Measurements from ENCODE around the gene HNRNPD.

Gene HNRNPD

DNA sequence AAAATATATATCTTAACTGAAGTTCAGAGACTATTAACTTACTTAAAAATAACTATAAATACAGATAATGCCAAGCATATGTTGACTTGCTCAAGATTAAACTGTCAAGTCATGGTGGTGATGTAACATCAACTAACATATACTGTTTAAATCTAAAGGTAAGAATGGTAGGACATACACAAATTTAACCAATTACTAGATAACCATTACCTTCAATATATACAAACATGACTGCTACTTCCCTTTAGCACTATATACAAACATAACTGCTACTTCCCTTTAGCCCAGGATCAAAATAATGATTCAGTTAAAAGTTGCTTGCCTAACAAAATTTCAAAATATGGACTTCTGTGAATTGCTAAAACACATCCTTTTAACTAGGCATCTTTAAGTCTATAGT, 14.9 kb downstream of the HNRNPD start (continued):
- no peak for TF ChIP-seq ZNF544 (tag by site-specific recombination; IDR thresholded peaks at IDR 0.05)

DNA sequence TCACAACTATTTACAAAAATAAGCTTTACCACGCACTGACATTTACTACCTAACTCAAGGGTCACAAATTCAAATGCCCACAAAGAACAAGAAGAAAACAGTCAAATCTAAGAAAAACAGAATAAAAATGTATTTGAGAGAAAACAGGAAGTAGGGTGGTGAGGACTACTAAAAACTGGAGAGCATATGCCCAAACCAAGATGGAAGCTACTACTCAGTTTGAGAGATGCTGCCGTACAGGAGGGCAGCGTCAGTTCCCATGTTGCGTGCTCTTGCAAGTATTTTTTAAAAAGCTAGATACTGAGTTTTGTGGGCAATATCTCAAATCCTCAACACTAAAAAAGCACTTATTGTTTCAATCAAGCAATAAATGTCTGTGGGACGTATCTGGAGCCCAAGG, 16.2 kb downstream of the HNRNPD start:
- ChIA-PET CTCF (interaction anchor here (0.8 kb wide), 1 partner anchor 72 kb away, joined by 6 read pairs; no protein-coding TSS in a partner anchor), POLR2A (interaction anchor here (0.9 kb wide), 1 partner anchor 72 kb away, joined by 3 read pairs; no protein-coding TSS in a partner anchor)
- H3K4me1 ChIP-seq (ENCODE audit: control insufficient read depth, insufficient read depth, low read length), result no peaks in the 10 kb centered on the region
- peaks cover 24 to 77% of the 10 kb centered on the region in 2 experiments for H3K36me3 ChIP-seq (ENCODE audit: control insufficient read depth in 2 of 2, insufficient read depth in 1 of 2, low read length in 2 of 2)
- H3K9me3 ChIP-seq (ENCODE audit: control insufficient read depth, insufficient read depth, low read depth, low read length), result no peaks in the 10 kb centered on the region
- H3K4me3 ChIP-seq (ENCODE audit: low read depth, low read length), result no peak overlapping the region
- no peak for TF ChIP-seq YY1 (tag by site-specific recombination; IDR thresholded peaks at IDR 0.05)
- no peak for TF ChIP-seq ZNF544 (tag by site-specific recombination; IDR thresholded peaks at IDR 0.05)
- TF ChIP-seq, protein P1, sequence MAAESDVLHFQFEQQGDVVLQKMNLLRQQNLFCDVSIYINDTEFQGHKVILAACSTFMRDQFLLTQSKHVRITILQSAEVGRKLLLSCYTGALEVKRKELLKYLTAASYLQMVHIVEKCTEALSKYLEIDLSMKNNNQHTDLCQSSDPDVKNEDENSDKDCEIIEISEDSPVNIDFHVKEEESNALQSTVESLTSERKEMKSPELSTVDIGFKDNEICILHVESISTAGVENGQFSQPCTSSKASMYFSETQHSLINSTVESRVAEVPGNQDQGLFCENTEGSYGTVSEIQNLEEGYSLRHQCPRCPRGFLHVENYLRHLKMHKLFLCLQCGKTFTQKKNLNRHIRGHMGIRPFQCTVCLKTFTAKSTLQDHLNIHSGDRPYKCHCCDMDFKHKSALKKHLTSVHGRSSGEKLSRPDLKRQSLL (tag by site-specific recombination; IDR thresholded peaks at IDR 0.05), result no peak
- TF ChIP-seq, protein P2, sequence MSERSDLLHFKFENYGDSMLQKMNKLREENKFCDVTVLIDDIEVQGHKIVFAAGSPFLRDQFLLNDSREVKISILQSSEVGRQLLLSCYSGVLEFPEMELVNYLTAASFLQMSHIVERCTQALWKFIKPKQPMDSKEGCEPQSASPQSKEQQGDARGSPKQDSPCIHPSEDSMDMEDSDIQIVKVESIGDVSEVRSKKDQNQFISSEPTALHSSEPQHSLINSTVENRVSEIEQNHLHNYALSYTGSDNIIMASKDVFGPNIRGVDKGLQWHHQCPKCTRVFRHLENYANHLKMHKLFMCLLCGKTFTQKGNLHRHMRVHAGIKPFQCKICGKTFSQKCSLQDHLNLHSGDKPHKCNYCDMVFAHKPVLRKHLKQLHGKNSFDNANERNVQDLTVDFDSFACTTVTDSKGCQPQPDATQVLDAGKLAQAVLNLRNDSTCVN (tag by site-specific recombination; optimal IDR thresholded peaks at IDR 0.05), result no peak
- no peak for TF ChIP-seq ZBTB8A (tag by site-specific recombination; IDR thresholded peaks at IDR 0.05)
- TF ChIP-seq HOXC10 (CRISPR knock-in tag; IDR thresholded peaks at IDR 0.05), result no peak
- TF ChIP-seq ZNF596 (tag by site-specific recombination; IDR thresholded peaks at IDR 0.05), result no peak
- TF ChIP-seq, protein P3, sequence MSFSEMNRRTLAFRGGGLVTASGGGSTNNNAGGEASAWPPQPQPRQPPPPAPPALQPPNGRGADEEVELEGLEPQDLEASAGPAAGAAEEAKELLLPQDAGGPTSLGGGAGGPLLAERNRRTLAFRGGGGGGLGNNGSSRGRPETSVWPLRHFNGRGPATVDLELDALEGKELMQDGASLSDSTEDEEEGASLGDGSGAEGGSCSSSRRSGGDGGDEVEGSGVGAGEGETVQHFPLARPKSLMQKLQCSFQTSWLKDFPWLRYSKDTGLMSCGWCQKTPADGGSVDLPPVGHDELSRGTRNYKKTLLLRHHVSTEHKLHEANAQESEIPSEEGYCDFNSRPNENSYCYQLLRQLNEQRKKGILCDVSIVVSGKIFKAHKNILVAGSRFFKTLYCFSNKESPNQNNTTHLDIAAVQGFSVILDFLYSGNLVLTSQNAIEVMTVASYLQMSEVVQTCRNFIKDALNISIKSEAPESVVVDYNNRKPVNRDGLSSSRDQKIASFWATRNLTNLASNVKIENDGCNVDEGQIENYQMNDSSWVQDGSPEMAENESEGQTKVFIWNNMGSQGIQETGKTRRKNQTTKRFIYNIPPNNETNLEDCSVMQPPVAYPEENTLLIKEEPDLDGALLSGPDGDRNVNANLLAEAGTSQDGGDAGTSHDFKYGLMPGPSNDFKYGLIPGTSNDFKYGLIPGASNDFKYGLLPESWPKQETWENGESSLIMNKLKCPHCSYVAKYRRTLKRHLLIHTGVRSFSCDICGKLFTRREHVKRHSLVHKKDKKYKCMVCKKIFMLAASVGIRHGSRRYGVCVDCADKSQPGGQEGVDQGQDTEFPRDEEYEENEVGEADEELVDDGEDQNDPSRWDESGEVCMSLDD (tag by site-specific recombination; IDR thresholded peaks at IDR 0.05), result no peak
- TF ChIP-seq, protein P4, sequence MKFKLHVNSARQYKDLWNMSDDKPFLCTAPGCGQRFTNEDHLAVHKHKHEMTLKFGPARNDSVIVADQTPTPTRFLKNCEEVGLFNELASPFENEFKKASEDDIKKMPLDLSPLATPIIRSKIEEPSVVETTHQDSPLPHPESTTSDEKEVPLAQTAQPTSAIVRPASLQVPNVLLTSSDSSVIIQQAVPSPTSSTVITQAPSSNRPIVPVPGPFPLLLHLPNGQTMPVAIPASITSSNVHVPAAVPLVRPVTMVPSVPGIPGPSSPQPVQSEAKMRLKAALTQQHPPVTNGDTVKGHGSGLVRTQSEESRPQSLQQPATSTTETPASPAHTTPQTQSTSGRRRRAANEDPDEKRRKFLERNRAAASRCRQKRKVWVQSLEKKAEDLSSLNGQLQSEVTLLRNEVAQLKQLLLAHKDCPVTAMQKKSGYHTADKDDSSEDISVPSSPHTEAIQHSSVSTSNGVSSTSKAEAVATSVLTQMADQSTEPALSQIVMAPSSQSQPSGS (tag by site-specific recombination; IDR thresholded peaks at IDR 0.05; ENCODE audit: low read depth), result no peak
- TF ChIP-seq, protein P5, sequence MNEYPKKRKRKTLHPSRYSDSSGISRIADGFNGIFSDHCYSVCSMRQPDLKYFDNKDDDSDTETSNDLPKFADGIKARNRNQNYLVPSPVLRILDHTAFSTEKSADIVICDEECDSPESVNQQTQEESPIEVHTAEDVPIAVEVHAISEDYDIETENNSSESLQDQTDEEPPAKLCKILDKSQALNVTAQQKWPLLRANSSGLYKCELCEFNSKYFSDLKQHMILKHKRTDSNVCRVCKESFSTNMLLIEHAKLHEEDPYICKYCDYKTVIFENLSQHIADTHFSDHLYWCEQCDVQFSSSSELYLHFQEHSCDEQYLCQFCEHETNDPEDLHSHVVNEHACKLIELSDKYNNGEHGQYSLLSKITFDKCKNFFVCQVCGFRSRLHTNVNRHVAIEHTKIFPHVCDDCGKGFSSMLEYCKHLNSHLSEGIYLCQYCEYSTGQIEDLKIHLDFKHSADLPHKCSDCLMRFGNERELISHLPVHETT (tag by site-specific recombination; IDR thresholded peaks at IDR 0.05), result no peak
- no peak for TF ChIP-seq ZNF391 (tag by site-specific recombination; IDR thresholded peaks at IDR 0.05; ENCODE audit: borderline replicate concordance, low read depth)
- no peak for TF ChIP-seq KLF1 (tag by site-specific recombination; IDR thresholded peaks at IDR 0.05)
- TF ChIP-seq, protein P6, sequence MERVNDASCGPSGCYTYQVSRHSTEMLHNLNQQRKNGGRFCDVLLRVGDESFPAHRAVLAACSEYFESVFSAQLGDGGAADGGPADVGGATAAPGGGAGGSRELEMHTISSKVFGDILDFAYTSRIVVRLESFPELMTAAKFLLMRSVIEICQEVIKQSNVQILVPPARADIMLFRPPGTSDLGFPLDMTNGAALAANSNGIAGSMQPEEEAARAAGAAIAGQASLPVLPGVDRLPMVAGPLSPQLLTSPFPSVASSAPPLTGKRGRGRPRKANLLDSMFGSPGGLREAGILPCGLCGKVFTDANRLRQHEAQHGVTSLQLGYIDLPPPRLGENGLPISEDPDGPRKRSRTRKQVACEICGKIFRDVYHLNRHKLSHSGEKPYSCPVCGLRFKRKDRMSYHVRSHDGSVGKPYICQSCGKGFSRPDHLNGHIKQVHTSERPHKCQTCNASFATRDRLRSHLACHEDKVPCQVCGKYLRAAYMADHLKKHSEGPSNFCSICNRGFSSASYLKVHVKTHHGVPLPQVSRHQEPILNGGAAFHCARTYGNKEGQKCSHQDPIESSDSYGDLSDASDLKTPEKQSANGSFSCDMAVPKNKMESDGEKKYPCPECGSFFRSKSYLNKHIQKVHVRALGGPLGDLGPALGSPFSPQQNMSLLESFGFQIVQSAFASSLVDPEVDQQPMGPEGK (tag by site-specific recombination; IDR thresholded peaks at IDR 0.05), result no peak
- TF ChIP-seq ZNF223 (tag by site-specific recombination; IDR thresholded peaks at IDR 0.05), result no peak
- no peak for TF ChIP-seq GLI4 (tag by site-specific recombination; IDR thresholded peaks at IDR 0.05)
- TF ChIP-seq ZBTB17 (tag by site-specific recombination; IDR thresholded peaks at IDR 0.05), result no peak
- TF ChIP-seq ZNF169 (tag by site-specific recombination; IDR thresholded peaks at IDR 0.05), result no peak
- TF ChIP-seq, protein P7, sequence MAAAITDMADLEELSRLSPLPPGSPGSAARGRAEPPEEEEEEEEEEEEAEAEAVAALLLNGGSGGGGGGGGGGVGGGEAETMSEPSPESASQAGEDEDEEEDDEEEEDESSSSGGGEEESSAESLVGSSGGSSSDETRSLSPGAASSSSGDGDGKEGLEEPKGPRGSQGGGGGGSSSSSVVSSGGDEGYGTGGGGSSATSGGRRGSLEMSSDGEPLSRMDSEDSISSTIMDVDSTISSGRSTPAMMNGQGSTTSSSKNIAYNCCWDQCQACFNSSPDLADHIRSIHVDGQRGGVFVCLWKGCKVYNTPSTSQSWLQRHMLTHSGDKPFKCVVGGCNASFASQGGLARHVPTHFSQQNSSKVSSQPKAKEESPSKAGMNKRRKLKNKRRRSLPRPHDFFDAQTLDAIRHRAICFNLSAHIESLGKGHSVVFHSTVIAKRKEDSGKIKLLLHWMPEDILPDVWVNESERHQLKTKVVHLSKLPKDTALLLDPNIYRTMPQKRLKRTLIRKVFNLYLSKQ (tag by site-specific recombination; IDR thresholded peaks at IDR 0.05; ENCODE audit: borderline replicate concordance), result no peak
- TF ChIP-seq, protein P8, sequence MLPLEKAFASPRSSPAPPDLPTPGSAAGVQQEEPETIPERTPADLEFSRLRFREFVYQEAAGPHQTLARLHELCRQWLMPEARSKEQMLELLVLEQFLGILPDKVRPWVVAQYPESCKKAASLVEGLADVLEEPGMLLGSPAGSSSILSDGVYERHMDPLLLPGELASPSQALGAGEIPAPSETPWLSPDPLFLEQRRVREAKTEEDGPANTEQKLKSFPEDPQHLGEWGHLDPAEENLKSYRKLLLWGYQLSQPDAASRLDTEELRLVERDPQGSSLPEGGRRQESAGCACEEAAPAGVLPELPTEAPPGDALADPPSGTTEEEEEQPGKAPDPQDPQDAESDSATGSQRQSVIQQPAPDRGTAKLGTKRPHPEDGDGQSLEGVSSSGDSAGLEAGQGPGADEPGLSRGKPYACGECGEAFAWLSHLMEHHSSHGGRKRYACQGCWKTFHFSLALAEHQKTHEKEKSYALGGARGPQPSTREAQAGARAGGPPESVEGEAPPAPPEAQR (tag by site-specific recombination; IDR thresholded peaks at IDR 0.05), result no peak
- no peak overlapping the region for H3K27ac ChIP-seq (ENCODE audit: extremely low read depth, low read depth, low read length)
